Brain microvascular endothelial cell (primary cell): Measurements from ENCODE around the gene C1orf50.

Experiments used
- DNase-seq: peaks from one replicate; pipeline ENCODE4 v3.0.0-alpha.2; 2020
- H3K27ac ChIP-seq: fragments of 250-450 bp; sonication (Bioruptor Pico); 2 replicates; pipeline ENCODE4 v1.5.1; 2020; ENCODE audit warnings: mild to moderate bottlenecking, moderate library complexity
- H3K27me3 ChIP-seq: fragments of 250-450 bp; sonication (Bioruptor Pico); replicated peaks from 2 replicates; pipeline ENCODE4 v1.5.1; 2020; ENCODE audit warnings: mild to moderate bottlenecking
- H3K36me3 ChIP-seq: fragments of 250-450 bp; sonication (Bioruptor Pico); replicated peaks from 2 replicates; pipeline ENCODE4 v1.5.1; 2020; ENCODE audit warnings: mild to moderate bottlenecking
- H3K4me3 ChIP-seq: 2 replicates; pipeline ENCODE4 v1.5.1; 2011; ENCODE audit warnings: low read depth, mild to moderate bottlenecking, control low read depth, low read length, moderate library complexity
- CTCF ChIP-seq: IDR thresholded peaks from 2 replicates; pipeline ENCODE4 v1.5.1; 2011; ENCODE audit warnings: low read depth, mild to moderate bottlenecking, moderate library complexity, low read length, control low read depth, inconsistent platforms; ENCODE audit errors: missing control alignments
- in situ Hi-C: cut with HindIII; loops from 2 replicates; pipeline ENCODE4 v1.10.0; 2017; ENCODE audit warnings: low sequenced_read_pairs, low pct_ligation_motif_present

C1orf50 gene

GRCh38 chr1:42752284-42752683 lies 14.8 kb upstream of the C1orf50 start:
- DNase-seq: no peak
- no peak overlapping the region for H3K4me3 ChIP-seq
- H3K27me3 ChIP-seq: no peaks in the 10 kb centered on the region
- peaks cover 82% of the 10 kb centered on the region for H3K36me3 ChIP-seq
- no peak overlapping the region for H3K27ac ChIP-seq
- in situ Hi-C loops: no loop called here
- TF ChIP-seq CTCF: no peak

- Histone ChIP-seq H3K36me3 (peaks cover 84% of the 10 kb centered on the region), H3K27ac (peak overlapping the region; percentile 40), H3K4me3 (no peak overlapping the region), H3K27me3 (no peaks in the 10 kb centered on the region)
- DNase-seq: no peak
- in situ Hi-C loops: no loop called here
- no peak for TF ChIP-seq CTCF
Observed at GRCh38 chr1:42753070-42753469, 14.0 kb upstream of the C1orf50 start.

GRCh38 chr1:42756956-42757891 lies 9.8 kb upstream of the C1orf50 start:
- in situ Hi-C loops: no loop called here
- no peaks in the 10 kb centered on the region for H3K27me3 ChIP-seq
- TF ChIP-seq CTCF: peak; percentile 74
- H3K36me3 ChIP-seq: peaks cover 83% of the 10 kb centered on the region
- peak; percentile 54 for DNase-seq
- H3K27ac ChIP-seq: no peak overlapping the region
- no peak overlapping the region for H3K4me3 ChIP-seq

- TF ChIP-seq CTCF: no peak
- in situ Hi-C loops: no loop called here
- Histone ChIP-seq H3K36me3 (peaks cover 82% of the 10 kb centered on the region), H3K27ac (no peak overlapping the region), H3K27me3 (no peaks in the 10 kb centered on the region), H3K4me3 (no peak overlapping the region)
- DNase-seq: no peak
Observed at GRCh38 chr1:42757892-42758275, 9.2 kb upstream of the C1orf50 start.

- no peak for TF ChIP-seq CTCF
- in situ Hi-C loops: no loop called here
- Histone ChIP-seq H3K4me3 (no peak overlapping the region), H3K36me3 (peaks cover 77% of the 10 kb centered on the region), H3K27ac (no peak overlapping the region), H3K27me3 (no peaks in the 10 kb centered on the region)
- DNase-seq: no peak
Observed at GRCh38 chr1:42758641-42759040, 8.4 kb upstream of the C1orf50 start.

- TF ChIP-seq CTCF: no peak
Observed at GRCh38 chr1:42759114-42759513, 7.9 kb upstream of the C1orf50 start.

More at GRCh38 chr1:42759114-42759513, 7.9 kb upstream of the C1orf50 start:
- in situ Hi-C loops: no loop called here
- Histone ChIP-seq H3K27me3 (no peaks in the 10 kb centered on the region), H3K4me3 (no peak overlapping the region), H3K27ac (no peak overlapping the region), H3K36me3 (peaks cover 72% of the 10 kb centered on the region)
- DNase-seq: no peak
